Measurements from ENCODE around the gene TCF7L1.
A peak's percentile ranks its signal among the peaks of the same experiment; 100 is the strongest.

Gene TCF7L1

GRCh38 chr2:85324639-85325465, 191.7 kb downstream of the TCF7L1 start:
- H2AFZ ChIP-seq (ENCODE audit: low read length): no peak overlapping the region
- no peak for DNase-seq
- H3K27ac ChIP-seq (ENCODE audit: low read length): no peak overlapping the region
- H3K36me3 ChIP-seq (replicated peaks; ENCODE audit: insufficient read depth, low read length): 0 out of 2 replicates have a peak, but pooled peaks cover 19% of the 10 kb centered on the region
- H3K9me3 ChIP-seq (replicated peaks; ENCODE audit: insufficient read depth, low read length): no peaks in the 10 kb centered on the region
- H4K20me1 ChIP-seq (ENCODE audit: insufficient read depth, low read length): peaks cover 17% of the 10 kb centered on the region
- peaks cover 80% of the 10 kb centered on the region for H3K79me2 ChIP-seq (ENCODE audit: low read length)
- no peak for TF ChIP-seq CTCF (IDR thresholded peaks at IDR 0.05; ENCODE audit: low read length)
- TF ChIP-seq EZH2phosphoT487 (IDR thresholded peaks at IDR 0.05; ENCODE audit: low read length): no peak
- TF ChIP-seq EZH2 (optimal IDR thresholded peaks at IDR 0.05; ENCODE audit: low read depth, low read length): no peak
- H3K4me2 ChIP-seq (ENCODE audit: low read depth, low read length): peak overlapping the region; percentile 93
- no peaks in the 10 kb centered on the region for H3K9me2 ChIP-seq (replicated peaks; ENCODE audit: insufficient read depth, low read length)
- H3K27me3 ChIP-seq (replicated peaks; ENCODE audit: insufficient read depth, low read length): no peaks in the 10 kb centered on the region
- H3K4me3 ChIP-seq (ENCODE audit: low read length): peak overlapping the region; percentile 98
- peaks cover 18% of the 10 kb centered on the region; the same call in 1 of the 2 replicates for H3F3A ChIP-seq (ENCODE audit: insufficient read depth, low read length)
- H3K4me1 ChIP-seq (ENCODE audit: low read length): peaks cover 16% of the 10 kb centered on the region
- H3K9ac ChIP-seq (ENCODE audit: low read length): peak overlapping the region; percentile 98; the same call in 1 of the 2 replicates

DNA sequence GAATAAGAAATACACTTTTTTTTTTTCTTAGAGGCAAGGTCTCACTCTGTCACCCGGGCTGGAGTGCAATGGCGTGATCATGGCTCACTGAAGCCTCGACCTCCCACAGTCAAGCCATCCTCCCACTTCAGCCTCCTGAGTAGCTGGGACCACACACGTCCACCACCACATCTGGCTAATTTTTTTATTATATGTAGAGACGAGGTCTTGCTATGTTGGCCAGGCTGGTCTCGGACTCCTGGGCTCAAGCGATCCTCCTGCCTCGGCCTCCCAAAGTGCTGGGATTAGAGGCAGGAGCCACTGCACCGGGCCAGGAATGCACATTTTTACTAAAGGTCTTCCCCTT, 192.2 kb downstream of the TCF7L1 start:
- H3K36me3 ChIP-seq (replicated peaks; ENCODE audit: insufficient read depth, low read length): 0 out of 2 replicates have a peak, but pooled peaks cover 16% of the 10 kb centered on the region
- peaks cover 17% of the 10 kb centered on the region for H4K20me1 ChIP-seq (ENCODE audit: insufficient read depth, low read length)
- H3K9me3 ChIP-seq (replicated peaks; ENCODE audit: insufficient read depth, low read length): no peaks in the 10 kb centered on the region
- no peak overlapping the region for H3K27ac ChIP-seq (ENCODE audit: low read length)
- H3K27me3 ChIP-seq (replicated peaks; ENCODE audit: insufficient read depth, low read length): no peaks in the 10 kb centered on the region
- no peak overlapping the region for H2AFZ ChIP-seq (ENCODE audit: low read length)
- peak overlapping the region; percentile 98 for H3K4me3 ChIP-seq (ENCODE audit: low read length)
- no peak for DNase-seq
- H3F3A ChIP-seq (ENCODE audit: insufficient read depth, low read length): peaks cover 18% of the 10 kb centered on the region; the same call in 1 of the 2 replicates
- H3K4me1 ChIP-seq (ENCODE audit: low read length): peaks cover 16% of the 10 kb centered on the region
- peaks cover 75% of the 10 kb centered on the region for H3K79me2 ChIP-seq (ENCODE audit: low read length)
- H3K9ac ChIP-seq (ENCODE audit: low read length): peak overlapping the region; percentile 98; the same call in 1 of the 2 replicates
- TF ChIP-seq EZH2 (optimal IDR thresholded peaks at IDR 0.05; ENCODE audit: low read depth, low read length): no peak
- TF ChIP-seq CTCF (IDR thresholded peaks at IDR 0.05; ENCODE audit: low read length): no peak
- no peaks in the 10 kb centered on the region for H3K9me2 ChIP-seq (replicated peaks; ENCODE audit: insufficient read depth, low read length)
- H3K4me2 ChIP-seq (ENCODE audit: low read depth, low read length): peak overlapping the region; percentile 93

DNA sequence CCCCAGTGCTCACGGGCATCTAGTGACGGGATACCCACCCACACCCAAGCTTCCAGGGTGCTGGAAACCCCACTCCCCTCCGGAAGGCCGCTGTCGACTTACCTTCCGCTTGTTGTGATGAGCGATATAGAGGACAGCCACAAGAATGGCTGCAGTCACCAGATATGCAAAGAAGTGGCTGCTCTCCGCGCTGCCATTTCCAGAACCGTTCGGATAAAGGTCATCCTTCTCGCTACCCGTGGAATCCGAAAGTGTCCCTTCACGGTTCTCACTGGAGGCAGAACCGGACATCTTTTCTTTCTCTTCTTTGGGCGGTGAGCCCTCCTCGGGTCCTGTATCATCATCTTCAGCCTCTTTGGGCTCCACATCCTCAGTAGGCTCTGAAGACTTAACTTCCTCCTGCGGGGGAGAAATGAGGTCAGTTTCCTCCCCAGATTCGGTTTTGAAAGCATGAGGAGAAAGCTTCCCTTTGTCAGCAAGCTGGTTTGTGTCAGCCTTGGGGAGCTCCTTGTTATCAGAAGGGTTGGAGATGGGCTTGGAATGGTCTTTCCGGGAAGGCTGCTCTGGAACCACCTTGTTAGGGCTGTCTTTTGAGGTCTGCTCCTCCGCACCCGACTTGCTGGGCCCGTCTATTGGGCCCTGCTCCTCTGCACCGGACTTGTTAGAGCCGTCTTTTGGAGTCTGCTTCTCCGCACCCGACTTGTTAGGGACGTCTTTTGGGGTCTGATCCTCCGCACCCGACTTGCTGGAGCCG, 193.4 kb downstream of the TCF7L1 start:
- Histone ChIP-seq H3F3A (ENCODE audit: insufficient read depth, low read length) (peaks cover 18% of the 10 kb centered on the region; the same call in 1 of the 2 replicates), H2AFZ (ENCODE audit: low read length) (peak overlapping the region; percentile 46; the same call in 1 of the 2 replicates), H3K9me2 (replicated peaks; ENCODE audit: insufficient read depth, low read length) (no peaks in the 10 kb centered on the region), H3K9ac (ENCODE audit: low read length) (peak overlapping the region; percentile 98), H3K4me1 (ENCODE audit: low read length) (peaks cover 16% of the 10 kb centered on the region), H3K4me2 (ENCODE audit: low read depth, low read length) (peak overlapping the region; percentile 93), H3K27me3 (replicated peaks; ENCODE audit: insufficient read depth, low read length) (no peaks in the 10 kb centered on the region), H3K36me3 (replicated peaks; ENCODE audit: insufficient read depth, low read length) (0 out of 2 replicates have a peak, but pooled peaks cover 11% of the 10 kb centered on the region), H3K9me3 (replicated peaks; ENCODE audit: insufficient read depth, low read length) (no peaks in the 10 kb centered on the region), H3K27ac (ENCODE audit: low read length) (peak overlapping the region; percentile 96; the same call in 1 of the 2 replicates), H3K4me3 (ENCODE audit: low read length) (peak overlapping the region; percentile 98), H3K79me2 (ENCODE audit: low read length) (peaks cover 63% of the 10 kb centered on the region), H4K20me1 (ENCODE audit: insufficient read depth, low read length) (peaks cover 17% of the 10 kb centered on the region)
- DNase-seq: peak; percentile 66
- TF ChIP-seq EZH2 (optimal IDR thresholded peaks at IDR 0.05; ENCODE audit: low read depth, low read length) (no peak), CTCF (IDR thresholded peaks at IDR 0.05; ENCODE audit: low read length) (no peak), EZH2phosphoT487 (IDR thresholded peaks at IDR 0.05; ENCODE audit: low read length) (no peak)

All from MM.1S (cell line).